Caco-2 (cell line): ENCODE measurements around the gene KDM4C. TPM values are rescaled to one million over a fixed set of nuclear protein-coding genes. Genes with fewer than 3 reads are reported as not detected.

Experiments
- BruUV-seq: library from RNA; stranded (reverse); fragments of 400-500 nt; replicated peaks from 2 replicates; lab custom pipeline; 2021; lab: Mats Ljungman, UMichigan
- CTCF ChIA-PET: fragments of 300-600 bp; sonication (Branson Sonifier 250); formaldehyde crosslinking; loops from one replicate; lab custom pipeline; 2022; ENCODE audit warnings: antibody characterized with exemption; lab: Charles Lee
- POLR2A ChIA-PET: fragments of 300-600 bp; sonication (Branson Sonifier 250); formaldehyde crosslinking; loops from one replicate; lab custom pipeline; 2022; ENCODE audit warnings: antibody characterized with exemption; lab: Charles Lee
- DNase-seq, 2 experiments: peaks; one replicate each; pipeline versions ENCODE4 v3.0.0 to v3.0.0-alpha.2; 2020 to 2022
- H3K27me3 ChIP-seq: replicated peaks from 2 replicates; pipeline ENCODE4 v1.6.0; 2011; ENCODE audit warnings: low read length; ENCODE audit not compliant: control insufficient read depth, insufficient read depth
- H3K36me3 ChIP-seq: 2 replicates; pipeline ENCODE4 v1.5.1; 2011; ENCODE audit warnings: low read length; ENCODE audit not compliant: control insufficient read depth, insufficient read depth
- H3K4me1 ChIP-seq: fragments of 250-450 bp; sonication (Bioruptor Pico); 2 replicates; pipeline ENCODE4 v1.5.1; 2020; ENCODE audit warnings: mild to moderate bottlenecking
- H3K4me3 ChIP-seq: 2 replicates; pipeline ENCODE4 v1.5.1; 2011; ENCODE audit warnings: low read depth, mild to moderate bottlenecking, control low read depth, low read length
- H3K9me3 ChIP-seq: fragments of 250-450 bp; sonication (Bioruptor Pico); 2 replicates; pipeline ENCODE4 v1.5.1; 2020; ENCODE audit warnings: mild to moderate bottlenecking, moderate library complexity
- H3K27ac Mint-ChIP-seq: one replicate; pipeline ENCODE4 v1.8.0; 2022; ENCODE audit warnings: mixed read lengths; ENCODE audit not compliant: unreplicated experiment
- H3K27me3 Mint-ChIP-seq: one replicate; pipeline ENCODE4 v1.8.0; 2022; ENCODE audit warnings: mixed read lengths; ENCODE audit not compliant: insufficient read depth, unreplicated experiment
- H3K36me3 Mint-ChIP-seq: one replicate; pipeline ENCODE4 v1.8.0; 2022; ENCODE audit warnings: mild to moderate bottlenecking, mixed read lengths; ENCODE audit not compliant: insufficient read depth, unreplicated experiment
- H3K4me1 Mint-ChIP-seq: one replicate; pipeline ENCODE4 v1.8.0; 2022; ENCODE audit warnings: low read depth, mixed read lengths; ENCODE audit not compliant: unreplicated experiment
- H3K4me3 Mint-ChIP-seq: one replicate; pipeline ENCODE4 v1.8.0; 2022; ENCODE audit warnings: mild to moderate bottlenecking, moderate library complexity, mixed read lengths; ENCODE audit not compliant: unreplicated experiment
- H3K9me3 Mint-ChIP-seq: one replicate; pipeline ENCODE4 v1.8.0; 2022; ENCODE audit warnings: mixed read lengths; ENCODE audit not compliant: unreplicated experiment
- intact Hi-C: fragments of 100-400 bp; cut with micrococcal nuclease; formaldehyde crosslinking; loops from one replicate; pipeline ENCODE4 v1.10.0; 2022; ENCODE audit not compliant: unreplicated experiment
- total RNA-seq: library from RNA; stranded (reverse); gene quantifications from 2 replicates; pipeline ENCODE4 v1.2.3, GENCODE V29; 2022
- TF ChIP-seq, protein P1 (sequence below), 2 experiments: fragments of 200-600 bp in 1 of 2; IDR thresholded peaks; 1 replicate in 1 of 2; 2 replicates in 1 of 2; pipeline versions ENCODE4 v1.5.1 to v1.8.0; 2011 to 2022; ENCODE audit warnings: antibody characterized with exemption in 1 of 2, control low read depth in 1 of 2, inconsistent platforms in 1 of 2, low read depth in 1 of 2, low read length in 1 of 2, mild to moderate bottlenecking in 1 of 2, moderate library complexity in 1 of 2; ENCODE audit not compliant: insufficient read depth in 1 of 2, severe bottlenecking in 1 of 2, unreplicated experiment in 1 of 2

KDM4C gene
- total RNA-seq, 1 experiment from 2014 or later: 40.3 TPM

DNA sequence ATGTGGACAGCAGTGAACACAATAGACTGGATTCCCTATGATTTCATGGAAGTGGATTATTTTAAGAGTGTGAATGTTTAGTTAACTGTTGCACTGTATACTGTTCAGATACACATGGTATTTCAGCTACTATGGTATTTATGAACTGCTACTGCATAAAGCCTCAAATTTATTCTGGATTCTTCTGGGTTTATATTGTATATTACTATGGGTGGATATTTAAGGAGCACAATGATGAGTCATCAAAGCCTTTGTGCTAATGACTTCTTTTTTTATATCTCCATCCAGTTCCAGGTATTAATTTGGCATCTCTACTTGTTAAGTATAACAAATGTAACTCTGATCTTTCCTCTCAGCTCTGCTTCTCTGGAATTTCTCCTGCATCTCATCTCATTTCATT lies 6.8 kb downstream of the KDM4C start:
- peak overlapping the region; percentile 77 for H3K27ac Mint-ChIP-seq
- TF ChIP-seq, protein P1, sequence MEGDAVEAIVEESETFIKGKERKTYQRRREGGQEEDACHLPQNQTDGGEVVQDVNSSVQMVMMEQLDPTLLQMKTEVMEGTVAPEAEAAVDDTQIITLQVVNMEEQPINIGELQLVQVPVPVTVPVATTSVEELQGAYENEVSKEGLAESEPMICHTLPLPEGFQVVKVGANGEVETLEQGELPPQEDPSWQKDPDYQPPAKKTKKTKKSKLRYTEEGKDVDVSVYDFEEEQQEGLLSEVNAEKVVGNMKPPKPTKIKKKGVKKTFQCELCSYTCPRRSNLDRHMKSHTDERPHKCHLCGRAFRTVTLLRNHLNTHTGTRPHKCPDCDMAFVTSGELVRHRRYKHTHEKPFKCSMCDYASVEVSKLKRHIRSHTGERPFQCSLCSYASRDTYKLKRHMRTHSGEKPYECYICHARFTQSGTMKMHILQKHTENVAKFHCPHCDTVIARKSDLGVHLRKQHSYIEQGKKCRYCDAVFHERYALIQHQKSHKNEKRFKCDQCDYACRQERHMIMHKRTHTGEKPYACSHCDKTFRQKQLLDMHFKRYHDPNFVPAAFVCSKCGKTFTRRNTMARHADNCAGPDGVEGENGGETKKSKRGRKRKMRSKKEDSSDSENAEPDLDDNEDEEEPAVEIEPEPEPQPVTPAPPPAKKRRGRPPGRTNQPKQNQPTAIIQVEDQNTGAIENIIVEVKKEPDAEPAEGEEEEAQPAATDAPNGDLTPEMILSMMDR (IDR thresholded peaks at IDR 0.05; ENCODE audit: insufficient read depth in 1 of 2, low read depth in 1 of 2, low read length in 1 of 2, severe bottlenecking in 1 of 2, unreplicated experiment in 1 of 2): no peak
- no peaks in the 10 kb centered on the region for H3K27me3 Mint-ChIP-seq
- H3K4me3 ChIP-seq: no peak overlapping the region
- peaks cover 9% of the 10 kb centered on the region for H3K9me3 Mint-ChIP-seq
- no peaks in the 10 kb centered on the region for H3K27me3 ChIP-seq
- POLR2A ChIA-PET: no interaction called here
- H3K4me1 ChIP-seq: peaks cover 46% of the 10 kb centered on the region
- intact Hi-C loops: no loop called here
- CTCF ChIA-PET: no interaction called here
- no peaks in the 10 kb centered on the region for H3K9me3 ChIP-seq
- BruUV-seq: no TSS peak
- no peak for DNase-seq
- H3K36me3 Mint-ChIP-seq: peaks cover 12% of the 10 kb centered on the region
- H3K4me1 Mint-ChIP-seq: peaks cover 21% of the 10 kb centered on the region
- H3K36me3 ChIP-seq: no peaks in the 10 kb centered on the region
- H3K4me3 Mint-ChIP-seq: peak overlapping the region; percentile 59

DNA sequence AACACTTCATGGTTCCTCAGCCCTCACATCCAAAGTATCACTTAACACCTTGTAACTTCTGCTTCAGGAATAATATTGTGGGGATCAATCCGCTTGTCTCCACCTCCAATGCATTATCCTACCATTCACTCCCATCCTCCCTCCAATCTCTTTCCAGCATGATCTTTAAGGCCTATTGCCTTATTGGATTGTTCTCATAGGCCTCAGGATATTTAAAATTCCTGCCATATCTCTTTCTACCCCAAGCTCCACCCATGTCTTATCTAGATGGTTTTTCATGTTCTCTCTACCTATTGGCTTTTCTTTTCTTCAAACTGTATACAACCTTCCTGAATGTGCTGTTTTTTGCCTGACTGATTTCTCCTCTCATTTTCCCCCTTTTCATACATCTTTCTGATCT lies 7.2 kb downstream of the KDM4C start:
- no peaks in the 10 kb centered on the region for H3K27me3 ChIP-seq
- no peaks in the 10 kb centered on the region for H3K36me3 ChIP-seq
- peak overlapping the region; percentile 77 for H3K27ac Mint-ChIP-seq
- H3K4me3 ChIP-seq: no peak overlapping the region
- DNase-seq: peak in 1 of 2 experiments; percentile 48
- TF ChIP-seq, protein P1 (IDR thresholded peaks at IDR 0.05; ENCODE audit: insufficient read depth in 1 of 2, low read depth in 1 of 2, low read length in 1 of 2, severe bottlenecking in 1 of 2, unreplicated experiment in 1 of 2): no peak
- H3K9me3 ChIP-seq: no peaks in the 10 kb centered on the region
- no TSS peak for BruUV-seq
- peaks cover 12% of the 10 kb centered on the region for H3K36me3 Mint-ChIP-seq
- intact Hi-C loops: loop anchor here (5.0 kb wide), 1 partner anchor 112 kb away; no protein-coding TSS in a partner anchor
- peak overlapping the region; percentile 59 for H3K4me3 Mint-ChIP-seq
- CTCF ChIA-PET: no interaction called here
- peaks cover 21% of the 10 kb centered on the region for H3K4me1 Mint-ChIP-seq
- POLR2A ChIA-PET: interaction anchor here (1.0 kb wide), 1 partner anchor 14 kb away, joined by 3 read pairs; no protein-coding TSS in a partner anchor
- H3K27me3 Mint-ChIP-seq: no peaks in the 10 kb centered on the region
- peaks cover 9% of the 10 kb centered on the region for H3K9me3 Mint-ChIP-seq
- peaks cover 45% of the 10 kb centered on the region for H3K4me1 ChIP-seq

DNA sequence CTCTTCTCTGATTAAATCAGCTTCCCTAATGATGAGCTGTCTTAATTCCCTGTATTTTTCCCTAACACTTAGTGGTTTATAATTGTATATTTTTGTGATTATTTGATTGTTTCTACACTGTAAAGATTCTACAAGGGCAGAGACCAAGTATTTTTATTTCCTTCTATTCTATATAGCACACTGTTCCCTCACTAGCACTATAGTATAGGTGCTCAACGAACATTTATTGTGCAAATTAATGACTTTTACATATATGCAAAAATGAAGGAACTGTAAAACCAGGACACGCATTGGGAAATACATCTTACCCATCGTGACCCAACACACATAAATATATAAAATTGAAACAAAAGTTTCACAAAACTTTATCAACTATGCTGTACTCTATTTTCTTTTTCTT lies 7.6 kb downstream of the KDM4C start:
- TF ChIP-seq, protein P1 (IDR thresholded peaks at IDR 0.05; ENCODE audit: insufficient read depth in 1 of 2, low read depth in 1 of 2, low read length in 1 of 2, severe bottlenecking in 1 of 2, unreplicated experiment in 1 of 2): no peak
- no peaks in the 10 kb centered on the region for H3K9me3 ChIP-seq
- no peak overlapping the region for H3K4me3 ChIP-seq
- ChIA-PET CTCF (no interaction called here), POLR2A (interaction anchor here (1.0 kb wide), 1 partner anchor 14 kb away, joined by 3 read pairs; no protein-coding TSS in a partner anchor)
- no peak for DNase-seq
- peaks cover 21% of the 10 kb centered on the region for H3K4me1 Mint-ChIP-seq
- peaks cover 12% of the 10 kb centered on the region for H3K36me3 Mint-ChIP-seq
- H3K27me3 ChIP-seq: no peaks in the 10 kb centered on the region
- no peaks in the 10 kb centered on the region for H3K27me3 Mint-ChIP-seq
- BruUV-seq: TSS peak; percentile 29
- H3K4me3 Mint-ChIP-seq: peak overlapping the region; percentile 59
- no peaks in the 10 kb centered on the region for H3K36me3 ChIP-seq
- peaks cover 43% of the 10 kb centered on the region for H3K4me1 ChIP-seq
- peaks cover 9% of the 10 kb centered on the region for H3K9me3 Mint-ChIP-seq
- H3K27ac Mint-ChIP-seq: peak overlapping the region; percentile 77
- intact Hi-C loops: loop anchor here (5.0 kb wide), 1 partner anchor 112 kb away; no protein-coding TSS in a partner anchor
